H1 (cell line): Measurements from ENCODE around the gene KCNJ5. TPM values are rescaled to one million over a fixed set of nuclear protein-coding genes. Genes with fewer than 3 reads are reported as not detected.

Experiments used
- EGR1 ChIP-seq: IDR thresholded peaks from 2 replicates; pipeline ENCODE4 v1.6.1; 2011; ENCODE audit warnings: low read depth, low read length, borderline replicate concordance
- NANOG ChIP-seq: IDR thresholded peaks from 2 replicates; pipeline ENCODE4 v1.6.1; 2011; ENCODE audit warnings: low read length, low read depth, mild to moderate bottlenecking, inconsistent platforms; ENCODE audit not compliant: insufficient read depth, poor library complexity, severe bottlenecking
- RXRA ChIP-seq: IDR thresholded peaks from 2 replicates; pipeline ENCODE4 v1.6.1; 2011; ENCODE audit warnings: low read depth, mild to moderate bottlenecking, low read length, moderate library complexity; ENCODE audit not compliant: insufficient read depth
- polyA plus RNA-seq, 7 experiments: library from polyadenylated mRNA; depleted of rRNA in 3 of 7; stranded (reverse) in 5 of 7; unstranded in 2 of 7; fragments of >200 nt in 5 of 7; fragments of 200-250 nt in 2 of 7; gene quantifications; 1 replicate in 5 of 7; 2 replicates in 1 of 7; 4 replicates in 1 of 7; pipeline versions ENCODE4 v1.2.1 to v1.2.3, GENCODE V29; 2011 to 2013; ENCODE audit warnings: missing spikeins in 2 of 7, mixed read lengths in 2 of 7
- total RNA-seq: library from RNA; stranded (reverse); fragmentation: NEBNext Ultra II Directional; extraction: Animal tissue kit (Norgen Biotek cat#: 25700); gene quantifications from 2 replicates; pipeline ENCODE4 v1.2.1, GENCODE V29; 2021
- TF ChIP-seq, protein P1 (sequence below): IDR thresholded peaks from 2 replicates; pipeline ENCODE4 v1.6.1; 2012; ENCODE audit warnings: inconsistent platforms

The KCNJ5 gene
- total and polyA plus RNA-seq, 2 of the 8 experiments (the other 6 are each of a cell fraction or from before 2014, with no cell fraction given), result 0.05 TPM; not detected in 1

DNA sequence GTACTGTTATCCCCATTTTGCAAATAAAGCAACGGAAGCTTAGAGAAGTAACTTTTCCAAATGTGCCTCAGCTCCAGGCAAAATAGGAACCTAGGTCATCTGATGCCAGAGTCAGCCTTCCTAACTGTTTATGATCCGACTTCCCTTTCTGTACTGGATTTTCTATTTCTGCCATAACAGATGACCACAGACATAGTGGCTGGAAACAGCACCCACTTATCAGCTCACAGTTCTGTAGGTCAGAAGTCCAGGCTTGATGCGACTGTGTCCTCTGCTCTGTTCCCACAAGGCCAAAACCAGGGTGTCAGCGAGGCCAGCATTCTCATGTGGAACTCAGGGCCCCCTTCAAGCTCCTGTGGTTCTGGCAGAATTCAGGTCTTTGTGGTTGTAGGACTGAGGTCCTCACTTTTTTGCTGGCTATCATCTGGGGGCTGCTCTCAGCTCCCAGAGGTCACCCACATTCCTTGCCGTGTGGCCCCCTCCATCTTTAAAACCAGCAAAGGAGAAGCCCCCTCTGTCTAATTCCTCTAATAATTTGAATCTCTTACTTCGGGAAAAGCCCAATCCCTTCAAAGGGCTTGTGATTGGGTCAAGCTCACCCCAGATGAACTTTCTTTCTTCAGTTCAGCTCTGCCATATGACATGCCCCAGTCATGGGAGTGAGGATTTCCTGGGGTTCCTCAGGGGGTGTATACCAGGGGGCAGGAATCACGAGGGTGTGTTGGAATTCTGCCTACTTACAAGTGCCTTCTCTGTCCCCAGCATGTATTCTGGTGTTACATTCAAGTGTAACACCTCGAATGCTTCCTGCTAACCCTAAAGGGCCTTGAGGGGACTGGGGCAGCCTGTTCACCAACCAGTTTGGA is 15.3 kb downstream of the KCNJ5 start (continued):
- TF ChIP-seq EGR1, result no peak
- TF ChIP-seq, protein P1, sequence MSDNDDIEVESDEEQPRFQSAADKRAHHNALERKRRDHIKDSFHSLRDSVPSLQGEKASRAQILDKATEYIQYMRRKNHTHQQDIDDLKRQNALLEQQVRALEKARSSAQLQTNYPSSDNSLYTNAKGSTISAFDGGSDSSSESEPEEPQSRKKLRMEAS, result no peak
- no peak for TF ChIP-seq NANOG
- TF ChIP-seq RXRA, result no peak
